ENCODE data around the gene B4GALT5. TPM values are rescaled to one million over a fixed set of nuclear protein-coding genes. Genes with fewer than 3 reads are reported as not detected.

Gene B4GALT5
- total and polyA plus RNA-seq, 12 donors = 14.2 to 137 (median 69.1) TPM

DNA sequence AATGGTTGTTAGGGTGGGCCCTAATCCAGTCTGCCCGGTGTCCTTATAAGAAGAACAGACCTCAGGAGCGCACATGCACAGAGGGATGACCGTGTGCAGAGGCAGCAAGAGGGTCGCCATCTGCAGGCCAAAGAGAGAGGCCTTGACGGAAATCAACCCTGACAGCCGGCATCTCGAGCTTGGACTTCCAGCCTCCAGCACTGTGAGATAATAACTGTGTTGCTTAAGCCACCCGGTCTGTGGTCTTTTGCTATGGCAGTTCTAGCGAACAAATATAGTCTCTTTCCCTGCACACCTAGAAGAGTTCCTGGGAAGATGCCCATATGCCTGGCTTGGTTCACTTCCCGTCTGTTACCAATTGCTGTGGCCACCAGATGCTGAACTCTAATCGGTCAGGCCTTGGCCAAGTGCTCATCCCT is 110.5 kb downstream of the B4GALT5 start:
- Histone ChIP-seq H3K27ac (no peak overlapping the region), H3K9me3 (replicated peaks in 1 of 3) (no peaks in the 10 kb centered on the region), H3K4me1 (replicated peaks in 1 of 2) (no peaks in the 10 kb centered on the region), H3K4me3 (no peak overlapping the region), H3K36me3 (replicated peaks in 1 of 2) (no peaks in the 10 kb centered on the region), H3K27me3 (no peaks in the 10 kb centered on the region)
- 71 to 78% (median 73%) methylated on average over 10 to 11 of the region's 11 CpGs for WGBS, 4 donors
- TF ChIP-seq, protein P1, sequence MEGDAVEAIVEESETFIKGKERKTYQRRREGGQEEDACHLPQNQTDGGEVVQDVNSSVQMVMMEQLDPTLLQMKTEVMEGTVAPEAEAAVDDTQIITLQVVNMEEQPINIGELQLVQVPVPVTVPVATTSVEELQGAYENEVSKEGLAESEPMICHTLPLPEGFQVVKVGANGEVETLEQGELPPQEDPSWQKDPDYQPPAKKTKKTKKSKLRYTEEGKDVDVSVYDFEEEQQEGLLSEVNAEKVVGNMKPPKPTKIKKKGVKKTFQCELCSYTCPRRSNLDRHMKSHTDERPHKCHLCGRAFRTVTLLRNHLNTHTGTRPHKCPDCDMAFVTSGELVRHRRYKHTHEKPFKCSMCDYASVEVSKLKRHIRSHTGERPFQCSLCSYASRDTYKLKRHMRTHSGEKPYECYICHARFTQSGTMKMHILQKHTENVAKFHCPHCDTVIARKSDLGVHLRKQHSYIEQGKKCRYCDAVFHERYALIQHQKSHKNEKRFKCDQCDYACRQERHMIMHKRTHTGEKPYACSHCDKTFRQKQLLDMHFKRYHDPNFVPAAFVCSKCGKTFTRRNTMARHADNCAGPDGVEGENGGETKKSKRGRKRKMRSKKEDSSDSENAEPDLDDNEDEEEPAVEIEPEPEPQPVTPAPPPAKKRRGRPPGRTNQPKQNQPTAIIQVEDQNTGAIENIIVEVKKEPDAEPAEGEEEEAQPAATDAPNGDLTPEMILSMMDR (IDR thresholded peaks at IDR 0.05) = peak in 3 of 6 experiments; percentile 18 to 28 (median 19)
- no peak for TF ChIP-seq POLR2A (IDR thresholded peaks at IDR 0.05)
- intact Hi-C loops (cut with DNase I) = loop anchor here (5.0 to 10.0 kb wide), 2 partner anchors 268 to 271 kb away; no protein-coding TSS in a partner anchor
- no peak for DNase-seq

DNA sequence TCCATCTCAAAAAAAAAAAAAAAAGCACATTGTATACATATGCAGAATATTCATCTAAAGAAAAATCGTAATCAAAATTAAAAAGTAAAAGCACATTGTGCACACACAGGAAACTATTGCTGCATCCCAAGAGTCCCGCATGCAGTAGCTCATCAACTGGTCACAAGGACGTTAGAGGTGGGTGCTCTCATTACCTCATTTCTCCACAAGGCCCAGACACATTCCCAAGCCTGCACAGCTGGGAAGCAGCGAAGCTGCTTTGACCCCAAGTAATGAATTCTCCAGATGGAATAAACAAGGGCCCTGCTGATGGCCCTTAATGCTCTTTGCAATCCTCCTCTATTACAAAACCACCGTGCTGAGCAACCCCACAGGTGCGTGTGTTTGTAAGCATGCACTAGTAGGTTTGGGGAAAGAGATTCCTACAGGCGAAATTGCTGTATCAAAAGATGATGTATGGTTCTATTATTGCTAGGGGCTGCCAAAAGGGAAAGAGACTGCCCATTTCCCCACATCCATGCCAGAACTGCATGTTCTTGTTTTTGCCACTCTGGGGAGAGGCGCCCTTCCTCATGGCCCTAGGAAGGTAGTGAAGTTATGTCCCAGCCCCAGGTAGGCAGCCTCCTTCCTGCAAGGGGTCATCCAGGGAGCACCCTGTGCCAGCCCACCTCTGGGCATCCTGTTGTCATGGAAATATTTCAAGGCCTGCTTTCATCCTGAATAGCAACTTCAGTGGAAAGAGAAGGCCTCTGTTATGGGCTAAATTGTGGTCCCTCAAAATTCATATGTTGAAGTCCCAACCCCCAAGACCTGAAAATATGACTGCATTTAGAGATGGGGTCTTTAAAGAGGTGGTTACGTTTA is 111.1 kb downstream of the B4GALT5 start:
- Histone ChIP-seq H3K4me3 (no peak overlapping the region), H3K27me3 (no peaks in the 10 kb centered on the region), H3K4me1 (replicated peaks in 1 of 2) (no peaks in the 10 kb centered on the region), H3K36me3 (replicated peaks in 1 of 2) (no peaks in the 10 kb centered on the region), H3K27ac (no peak overlapping the region), H3K9me3 (replicated peaks in 1 of 3) (no peaks in the 10 kb centered on the region)
- intact Hi-C loops (cut with DNase I) = loop anchor here (5.0 to 10.0 kb wide), 2 partner anchors 268 to 270 kb away; no protein-coding TSS in a partner anchor
- WGBS, 4 donors = 71 to 88% (median 81%) methylated on average over 9 of the region's 9 CpGs
- DNase-seq = no peak
- TF ChIP-seq, protein P1 (IDR thresholded peaks at IDR 0.05) = no peak
- TF ChIP-seq POLR2A (IDR thresholded peaks at IDR 0.05) = no peak

DNA sequence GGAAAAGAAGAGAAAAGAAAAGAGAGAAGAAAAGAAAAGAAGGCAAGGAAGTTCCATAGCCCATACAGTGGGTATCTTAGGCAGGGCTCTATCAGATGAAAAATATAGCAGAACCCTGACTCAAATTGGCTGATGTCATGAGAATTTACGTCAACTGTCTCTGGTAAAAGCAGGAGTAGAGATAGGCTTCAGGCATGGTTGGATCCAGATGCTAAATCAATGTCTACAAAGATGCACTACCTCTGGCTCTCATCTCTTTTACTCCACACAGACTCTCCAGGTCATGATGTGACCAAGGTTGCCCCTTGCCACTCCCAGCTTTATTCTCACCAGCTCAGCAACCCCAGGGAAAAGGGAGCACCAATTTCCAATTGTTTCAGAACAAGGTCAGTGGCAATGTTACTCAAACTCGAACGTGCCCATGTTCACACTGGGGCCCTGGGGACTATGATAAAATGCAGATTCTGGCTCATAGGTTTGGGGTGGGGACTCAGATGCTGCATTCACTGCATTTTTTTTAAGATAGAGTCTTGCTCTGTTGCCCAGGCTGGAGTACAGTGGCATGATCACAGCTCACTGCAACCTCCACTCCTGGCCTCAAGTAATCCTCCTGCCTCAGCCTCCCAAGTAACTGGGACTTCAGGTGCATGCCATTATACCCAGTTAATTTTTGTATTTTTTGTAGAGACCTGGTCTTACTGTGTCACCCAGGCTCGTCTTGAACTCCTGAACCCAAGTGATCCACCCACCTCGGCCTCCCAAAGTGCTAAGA is 112.3 kb downstream of the B4GALT5 start:
- Histone ChIP-seq H3K27ac (no peak overlapping the region), H3K27me3 (no peaks in the 10 kb centered on the region), H3K9me3 (replicated peaks in 1 of 3) (no peaks in the 10 kb centered on the region), H3K36me3 (replicated peaks in 1 of 2) (no peaks in the 10 kb centered on the region), H3K4me3 (no peak overlapping the region), H3K4me1 (replicated peaks in 1 of 2) (no peaks in the 10 kb centered on the region)
- DNase-seq = no peak
- WGBS, 4 donors = 78 to 91% (median 87%) methylated on average over 4 to 5 of the region's 5 CpGs
- TF ChIP-seq POLR2A (IDR thresholded peaks at IDR 0.05) = no peak
- TF ChIP-seq, protein P1 (IDR thresholded peaks at IDR 0.05) = no peak
- intact Hi-C loops (cut with DNase I) = loop anchor here (5.0 to 10.0 kb wide), 2 partner anchors 267 to 269 kb away; no protein-coding TSS in a partner anchor

DNA sequence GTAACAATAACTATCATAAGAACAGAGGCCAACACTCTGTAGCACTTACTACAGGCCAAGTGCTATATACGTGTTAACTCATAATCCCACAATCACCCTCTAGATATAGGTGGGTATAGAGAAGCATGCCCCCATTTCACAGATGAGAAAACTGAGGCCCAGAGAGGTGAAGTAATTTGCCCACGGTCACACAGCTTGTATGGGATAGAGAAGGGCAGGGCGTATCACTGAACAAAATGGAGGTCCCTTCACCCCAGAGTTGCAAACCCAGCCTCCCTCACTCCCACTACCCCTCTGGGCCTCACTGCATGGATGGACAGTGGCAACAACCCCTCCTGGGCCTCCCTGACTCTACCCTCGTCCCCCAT is 113.9 kb downstream of the B4GALT5 start:
- no peaks in the 10 kb centered on the region for H3K27me3 ChIP-seq
- TF ChIP-seq POLR2A (IDR thresholded peaks at IDR 0.05) = no peak
- TF ChIP-seq, protein P1 (IDR thresholded peaks at IDR 0.05) = no peak

More for the DNA sequence above, 113.9 kb downstream of the B4GALT5 start:
- H3K4me3 ChIP-seq = no peak overlapping the region
- WGBS, 4 donors = 80 to 98% (median 91%) methylated on average over 4 of the region's 4 CpGs
- H3K36me3 ChIP-seq (replicated peaks in 1 of 2) = no peaks in the 10 kb centered on the region
- H3K9me3 ChIP-seq (replicated peaks in 1 of 3) = no peaks in the 10 kb centered on the region
- no peak for DNase-seq
- no peak overlapping the region for H3K27ac ChIP-seq
- intact Hi-C loops (cut with DNase I) = loop anchor here (5.0 to 10.0 kb wide), 2 partner anchors 265 to 267 kb away; no protein-coding TSS in a partner anchor
- H3K4me1 ChIP-seq (replicated peaks in 1 of 2) = no peaks in the 10 kb centered on the region
